HepG2 (cell line): ENCODE data around the gene PTCD1. TPM values are rescaled to one million over a fixed set of nuclear protein-coding genes. Genes with fewer than 3 reads are reported as not detected.

Experiments used
- ARNTL ChIP-seq: sonication (generic); formaldehyde crosslinking; IDR thresholded peaks from 2 replicates; pipeline ENCODE4 v1.4.0; 2020; ENCODE audit warnings: mild to moderate bottlenecking, missing genetic modification reagents
- ATF4 ChIP-seq, 2 experiments: fragments of 450-650 bp in 1 of 2; sonication (generic) in 1 of 2; formaldehyde crosslinking; IDR thresholded peaks; 2 replicates each; pipeline versions ENCODE4 v1.5.0 to v1.8.0; 2020 to 2022; ENCODE audit warnings: mild to moderate bottlenecking in 1 of 2, missing genetic modification reagents in 1 of 2
- BORCS8-MEF2B ChIP-seq: sonication (generic); formaldehyde crosslinking; IDR thresholded peaks from 2 replicates; pipeline ENCODE4 v1.8.0; 2022; ENCODE audit warnings: mild to moderate bottlenecking, missing genetic modification reagents
- ELF1 ChIP-seq: sonication (generic); formaldehyde crosslinking; IDR thresholded peaks from 2 replicates; pipeline ENCODE4 v1.4.0; 2020; ENCODE audit warnings: missing genetic modification reagents
- GFI1 ChIP-seq: sonication (generic); formaldehyde crosslinking; IDR thresholded peaks from 2 replicates; pipeline ENCODE4 v1.5.0; 2020; ENCODE audit warnings: missing genetic modification reagents, mild to moderate bottlenecking, borderline replicate concordance
- HNRNPL ChIP-seq: fragments of 200-400 bp; formaldehyde crosslinking; IDR thresholded peaks from 2 replicates; pipeline ENCODE4 v1.6.1; 2017; ENCODE audit warnings: mild to moderate bottlenecking, low read depth, low read length
- MAF1 ChIP-seq: sonication (generic); formaldehyde crosslinking; IDR thresholded peaks from 2 replicates; pipeline ENCODE4 v1.5.0; 2020; ENCODE audit warnings: missing genetic modification reagents, borderline replicate concordance
- MBD4 ChIP-seq: IDR thresholded peaks from 2 replicates; pipeline ENCODE4 v1.6.1; 2012; ENCODE audit warnings: low read length, inconsistent platforms, borderline replicate concordance
- PITX1 ChIP-seq: sonication (generic); formaldehyde crosslinking; IDR thresholded peaks from 2 replicates; pipeline ENCODE4 v1.5.1; 2020; ENCODE audit warnings: mild to moderate bottlenecking, missing genetic modification reagents
- PLRG1 ChIP-seq: fragments of 450-650 bp; conservative IDR thresholded peaks from 2 replicates; pipeline ENCODE4 v1.6.1; 2016
- SMAD3 ChIP-seq: sonication (generic); formaldehyde crosslinking; IDR thresholded peaks from 2 replicates; pipeline ENCODE4 v1.4.0; 2020; ENCODE audit warnings: missing genetic modification reagents
- SMARCE1 ChIP-seq: fragments of 450-650 bp; IDR thresholded peaks from 2 replicates; pipeline ENCODE4 v1.6.1; 2017; ENCODE audit warnings: borderline replicate concordance
- THRA ChIP-seq: sonication (generic); formaldehyde crosslinking; IDR thresholded peaks from 2 replicates; pipeline ENCODE4 v1.4.0; 2020; ENCODE audit warnings: missing genetic modification reagents, borderline replicate concordance
- ZBTB3 ChIP-seq: sonication (generic); formaldehyde crosslinking; IDR thresholded peaks from 2 replicates; pipeline ENCODE4 v1.4.0; 2020; ENCODE audit warnings: low read depth, mild to moderate bottlenecking, moderate library complexity, missing genetic modification reagents, borderline replicate concordance
- ZNF251 ChIP-seq: sonication (generic); formaldehyde crosslinking; IDR thresholded peaks from 2 replicates; pipeline ENCODE4 v1.9.0; 2021; ENCODE audit warnings: mild to moderate bottlenecking, missing genetic modification reagents
- ZNF337 ChIP-seq: sonication (generic); formaldehyde crosslinking; IDR thresholded peaks from 2 replicates; pipeline ENCODE4 v1.5.1; 2020; ENCODE audit warnings: missing genetic modification reagents, low read depth, mild to moderate bottlenecking, borderline replicate concordance
- ZNF562 ChIP-seq: sonication (generic); formaldehyde crosslinking; IDR thresholded peaks from 2 replicates; pipeline ENCODE4 v1.8.0; 2022; ENCODE audit warnings: missing genetic modification reagents, borderline replicate concordance
- ZNF574 ChIP-seq: sonication (generic); formaldehyde crosslinking; IDR thresholded peaks from 2 replicates; pipeline ENCODE4 v1.4.0; 2020; ENCODE audit warnings: missing genetic modification reagents
- ZNF644 ChIP-seq: IDR thresholded peaks from 2 replicates; pipeline ENCODE4 v1.6.1; 2016; ENCODE audit warnings: low read depth
- polyA plus RNA-seq, 8 experiments: library from polyadenylated mRNA; depleted of rRNA in 3 of 8; stranded (reverse) in 7 of 8; unstranded in 1 of 8; fragments of >200 nt; fragmentation: Illumina TruSeq in 4 of 8; extraction: Trizol in 4 of 8; gene quantifications; 2 replicates each; pipeline versions ENCODE4 v1.2.1 to v1.2.3, GENCODE V29; 2011 to 2016; ENCODE audit warnings: low read depth in 4 of 8, missing spikeins in 1 of 8, mixed read lengths in 1 of 8; ENCODE audit not compliant: insufficient read depth in 1 of 8
- total RNA-seq, 5 experiments: library from RNA; depleted of rRNA; stranded (reverse); fragments of >200 nt; fragmentation: Illumina TruSeq; extraction: Trizol; gene quantifications; 2 replicates each; pipeline ENCODE4 v1.2.3, GENCODE V29; 2016; ENCODE audit warnings: low read depth in 1 of 5
- TF ChIP-seq, protein P1 (sequence below): IDR thresholded peaks from 2 replicates; pipeline ENCODE4 v1.6.1; 2016
- TF ChIP-seq, protein P2 (sequence below): sonication (generic); formaldehyde crosslinking; IDR thresholded peaks from 2 replicates; pipeline ENCODE4 v1.5.0; 2020; ENCODE audit warnings: mild to moderate bottlenecking, missing genetic modification reagents

PTCD1 gene
- total and polyA plus RNA-seq, 2 of the 13 experiments (the other 11 are each of a cell fraction or from before 2014, with no cell fraction given) = 3.0 to 8.4 TPM

DNA sequence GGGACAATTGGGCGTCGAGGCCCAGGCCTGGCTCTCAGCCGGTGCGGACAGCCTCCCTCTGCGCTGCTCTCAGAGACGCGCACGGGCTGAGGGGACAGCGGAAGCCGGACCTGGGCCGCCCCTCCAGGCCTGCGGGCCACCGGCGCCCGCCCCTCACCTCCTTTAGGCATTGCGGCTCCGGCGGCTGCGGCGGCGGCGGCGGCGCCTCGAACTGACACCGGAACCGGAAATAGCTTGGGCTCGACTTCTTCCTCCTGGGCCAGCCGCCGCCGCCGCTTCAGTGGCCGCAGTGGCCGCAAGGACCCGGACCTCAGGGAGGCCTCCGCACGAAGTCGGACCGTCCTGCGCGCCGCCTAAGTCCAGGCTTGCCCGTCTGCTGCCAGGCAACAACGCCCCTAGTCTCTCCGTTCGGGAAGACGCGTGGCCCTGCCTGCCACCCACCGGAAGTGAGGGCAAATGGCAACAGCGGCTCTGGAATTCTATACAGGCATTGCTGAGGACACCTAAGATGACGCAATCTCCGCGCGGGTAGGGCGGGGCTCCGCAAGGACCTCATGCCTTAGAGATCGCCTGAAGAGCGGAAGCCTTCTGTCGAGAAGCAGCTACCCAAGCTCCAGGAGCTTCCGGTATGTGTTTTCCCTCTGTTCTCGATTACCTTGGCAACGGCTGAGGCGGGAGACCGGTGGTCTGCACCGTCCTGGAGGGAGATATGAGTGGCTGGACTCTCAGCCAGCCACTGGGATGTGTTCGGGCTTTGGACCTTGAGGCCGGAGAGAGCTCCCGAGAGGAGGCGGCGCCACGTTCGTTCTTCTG is 30.0 kb downstream of the PTCD1 start, which contains the start of the genes BUD31 and PDAP1 (continued):
- TF ChIP-seq, protein P1, sequence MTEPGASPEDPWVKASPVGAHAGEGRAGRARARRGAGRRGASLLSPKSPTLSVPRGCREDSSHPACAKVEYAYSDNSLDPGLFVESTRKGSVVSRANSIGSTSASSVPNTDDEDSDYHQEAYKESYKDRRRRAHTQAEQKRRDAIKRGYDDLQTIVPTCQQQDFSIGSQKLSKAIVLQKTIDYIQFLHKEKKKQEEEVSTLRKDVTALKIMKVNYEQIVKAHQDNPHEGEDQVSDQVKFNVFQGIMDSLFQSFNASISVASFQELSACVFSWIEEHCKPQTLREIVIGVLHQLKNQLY (CRISPR knock-in tag) = peak; percentile 46; the same call in 1 of the 2 replicates
- TF ChIP-seq ZBTB3 (CRISPR knock-in tag) (0 out of 2 replicates have a peak, but pooled peaks have one; percentile 39), ZNF337 (peak; percentile 68; the same call in 1 of the 2 replicates), ELF1 (peak; percentile 94), MBD4 (no peak), ZNF644 (CRISPR knock-in tag) (no peak), ZNF562 (no peak), BORCS8-MEF2B (no peak), SMARCE1 (no peak), ZNF251 (CRISPR knock-in tag) (no peak), PLRG1 (no peak), ATF4 (CRISPR knock-in tag; IDR thresholded peaks at IDR 0.05) (peak; percentile 96 to 100), HNRNPL (0 out of 2 replicates have a peak, but pooled peaks have one; percentile 58), PITX1 (CRISPR knock-in tag) (peak; percentile 29; the same call in 1 of the 2 replicates), ZNF574 (CRISPR knock-in tag) (peak; percentile 89), MAF1 (CRISPR knock-in tag) (no peak), GFI1 (CRISPR knock-in tag) (0 out of 2 replicates have a peak, but pooled peaks have one; percentile 32), ARNTL (no peak; the same call in 1 of the 2 replicates), SMAD3 (CRISPR knock-in tag) (peak; percentile 90; the same call in 1 of the 2 replicates), THRA (CRISPR knock-in tag) (peak; percentile 74)
- TF ChIP-seq, protein P2, sequence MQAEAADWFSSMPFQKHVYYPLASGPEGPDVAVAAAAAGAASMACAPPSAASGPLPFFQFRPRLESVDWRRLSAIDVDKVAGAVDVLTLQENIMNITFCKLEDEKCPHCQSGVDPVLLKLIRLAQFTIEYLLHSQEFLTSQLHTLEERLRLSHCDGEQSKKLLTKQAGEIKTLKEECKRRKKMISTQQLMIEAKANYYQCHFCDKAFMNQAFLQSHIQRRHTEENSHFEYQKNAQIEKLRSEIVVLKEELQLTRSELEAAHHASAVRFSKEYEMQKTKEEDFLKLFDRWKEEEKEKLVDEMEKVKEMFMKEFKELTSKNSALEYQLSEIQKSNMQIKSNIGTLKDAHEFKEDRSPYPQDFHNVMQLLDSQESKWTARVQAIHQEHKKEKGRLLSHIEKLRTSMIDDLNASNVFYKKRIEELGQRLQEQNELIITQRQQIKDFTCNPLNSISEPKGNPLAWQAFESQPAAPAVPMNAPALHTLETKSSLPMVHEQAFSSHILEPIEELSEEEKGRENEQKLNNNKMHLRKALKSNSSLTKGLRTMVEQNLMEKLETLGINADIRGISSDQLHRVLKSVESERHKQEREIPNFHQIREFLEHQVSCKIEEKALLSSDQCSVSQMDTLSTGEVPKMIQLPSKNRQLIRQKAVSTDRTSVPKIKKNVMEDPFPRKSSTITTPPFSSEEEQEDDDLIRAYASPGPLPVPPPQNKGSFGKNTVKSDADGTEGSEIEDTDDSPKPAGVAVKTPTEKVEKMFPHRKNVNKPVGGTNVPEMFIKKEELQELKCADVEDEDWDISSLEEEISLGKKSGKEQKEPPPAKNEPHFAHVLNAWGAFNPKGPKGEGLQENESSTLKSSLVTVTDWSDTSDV (CRISPR knock-in tag) = peak; percentile 34; the same call in 1 of the 2 replicates
